GM18502 (cell line): ENCODE results near the gene UHRF1.
"Not testable (repeated sequence)": the region's sequence is repeated elsewhere in the genome, so short reads cannot be mapped to it uniquely, and the experiment has no call there.

Experiments
- ATAC-seq: cut with Tn5 transposase; IDR thresholded peaks from one replicate; pipeline ENCODE4 v1.9.1; 2021; ENCODE audit warnings: mild to moderate bottlenecking; ENCODE audit not compliant: unreplicated experiment, poor library complexity

UHRF1 gene

DNA sequence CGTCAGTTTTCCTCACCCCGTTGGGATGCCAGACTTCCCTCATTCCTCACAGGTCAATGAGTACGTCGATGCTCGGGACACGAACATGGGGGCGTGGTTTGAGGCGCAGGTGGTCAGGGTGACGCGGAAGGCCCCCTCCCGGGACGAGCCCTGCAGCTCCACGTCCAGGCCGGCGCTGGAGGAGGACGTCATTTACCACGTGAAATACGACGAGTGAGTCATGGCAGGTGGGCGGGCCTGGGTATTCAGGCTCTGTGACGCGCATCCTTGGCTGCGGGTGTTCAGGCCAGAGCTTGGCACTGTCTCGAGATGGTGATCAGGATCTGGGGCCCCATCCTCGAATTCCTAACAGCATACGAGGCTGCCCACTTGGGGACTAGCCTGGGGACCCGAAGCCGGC lies 21.4 kb downstream of the UHRF1 start:
- no peak for ATAC-seq

DNA sequence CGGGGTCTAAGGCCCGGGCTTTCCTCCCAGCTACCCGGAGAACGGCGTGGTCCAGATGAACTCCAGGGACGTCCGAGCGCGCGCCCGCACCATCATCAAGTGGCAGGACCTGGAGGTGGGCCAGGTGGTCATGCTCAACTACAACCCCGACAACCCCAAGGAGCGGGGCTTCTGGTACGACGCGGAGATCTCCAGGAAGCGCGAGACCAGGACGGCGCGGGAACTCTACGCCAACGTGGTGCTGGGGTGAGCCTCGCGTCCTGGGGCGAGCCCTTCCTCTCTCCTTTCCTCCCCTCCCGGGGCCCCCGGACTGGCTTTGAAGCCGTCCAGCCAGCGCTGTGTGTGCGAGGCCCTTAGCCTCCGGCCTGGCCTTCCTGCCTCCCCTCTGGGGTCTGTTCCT lies 23.4 kb downstream of the UHRF1 start:
- no peak for ATAC-seq

GRCh38 chr19:4933528-4933927 lies 24.2 kb downstream of the UHRF1 start:
- no peak for ATAC-seq

DNA sequence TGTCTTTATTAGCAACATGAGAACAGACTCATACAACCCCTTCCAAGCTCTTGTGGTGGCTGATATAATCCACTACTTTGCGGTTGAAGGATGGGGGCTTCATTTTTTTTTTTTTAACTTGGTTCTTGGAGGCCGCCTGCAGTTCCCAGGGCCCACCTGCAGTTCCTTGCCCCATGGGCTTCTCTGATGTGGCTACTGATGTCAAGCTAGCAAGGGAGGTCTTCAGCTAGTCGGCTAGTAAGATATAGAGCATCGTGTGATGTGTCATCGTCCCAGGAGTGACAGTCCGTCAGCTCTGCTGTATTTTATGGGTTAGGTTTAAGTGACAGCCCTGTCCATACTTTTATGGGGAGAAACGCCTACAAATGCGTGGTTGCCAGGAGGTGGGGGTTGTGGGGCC lies 26.1 kb downstream of the UHRF1 start:
- ATAC-seq, result no peak

DNA sequence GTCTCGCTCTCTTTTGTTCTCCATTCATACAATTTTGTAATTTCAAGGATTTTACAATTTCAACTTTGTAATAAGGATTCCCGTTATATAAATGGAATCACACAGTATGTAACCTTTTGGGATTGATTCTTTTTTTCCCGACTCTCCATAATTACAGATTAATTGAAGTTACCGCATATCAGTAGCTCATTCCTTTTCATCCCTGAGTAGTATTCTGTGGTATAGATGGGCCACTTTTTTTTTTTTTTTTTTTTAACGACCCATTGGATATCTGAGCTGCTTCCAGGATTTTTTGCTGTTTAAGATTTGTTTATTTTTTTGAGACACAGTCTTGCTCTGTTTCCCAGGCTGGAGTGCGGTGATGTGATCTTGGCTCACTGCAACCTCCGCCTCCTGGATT lies 27.8 kb downstream of the UHRF1 start:
- ATAC-seq, result no peak

DNA sequence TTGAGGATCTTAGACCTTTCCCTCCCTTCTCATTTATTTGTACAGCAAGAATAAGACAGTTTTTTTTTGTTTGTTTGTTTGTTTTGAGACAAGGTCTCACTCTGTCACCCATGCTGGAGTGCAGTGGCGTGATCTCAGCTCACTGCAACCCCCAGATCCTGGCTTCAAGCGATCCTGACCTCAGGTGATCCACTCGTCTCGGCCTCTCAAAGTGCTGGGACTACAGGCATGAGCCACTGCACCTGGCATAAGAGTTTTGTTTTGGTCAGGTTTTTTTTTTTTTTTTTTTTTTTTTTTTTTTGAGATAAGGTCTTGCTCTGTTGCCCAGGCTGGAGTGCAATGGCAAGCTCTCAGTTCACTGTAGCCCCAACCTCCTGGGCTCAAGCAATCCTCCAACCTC lies 29.2 kb downstream of the UHRF1 start:
- not testable (repeated sequence) for ATAC-seq

- no peak for ATAC-seq
Measured at GRCh38 chr19:4939466-4939865, 30.2 kb downstream of the UHRF1 start.

DNA sequence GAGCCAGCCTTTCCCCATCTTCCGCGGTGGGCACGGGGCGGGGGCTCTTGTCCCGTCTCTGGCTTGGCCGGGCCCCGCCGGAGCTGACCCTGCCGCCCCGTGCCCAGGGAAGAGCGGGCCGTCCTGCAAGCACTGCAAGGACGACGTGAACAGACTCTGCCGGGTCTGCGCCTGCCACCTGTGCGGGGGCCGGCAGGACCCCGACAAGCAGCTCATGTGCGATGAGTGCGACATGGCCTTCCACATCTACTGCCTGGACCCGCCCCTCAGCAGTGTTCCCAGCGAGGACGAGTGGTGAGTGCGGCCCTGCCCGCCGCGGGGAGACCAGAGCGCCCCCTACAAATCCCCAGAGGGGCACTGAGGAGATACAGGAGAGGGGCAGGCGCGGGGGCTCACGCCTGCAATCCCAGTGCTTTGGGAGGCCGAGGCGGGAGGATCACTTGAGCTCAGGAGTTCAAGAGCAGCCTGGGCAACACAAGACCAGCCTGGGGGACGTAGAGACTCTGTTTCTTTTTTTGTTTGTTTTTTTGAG lies 32.4 kb downstream of the UHRF1 start:
- not testable (repeated sequence) for ATAC-seq

DNA sequence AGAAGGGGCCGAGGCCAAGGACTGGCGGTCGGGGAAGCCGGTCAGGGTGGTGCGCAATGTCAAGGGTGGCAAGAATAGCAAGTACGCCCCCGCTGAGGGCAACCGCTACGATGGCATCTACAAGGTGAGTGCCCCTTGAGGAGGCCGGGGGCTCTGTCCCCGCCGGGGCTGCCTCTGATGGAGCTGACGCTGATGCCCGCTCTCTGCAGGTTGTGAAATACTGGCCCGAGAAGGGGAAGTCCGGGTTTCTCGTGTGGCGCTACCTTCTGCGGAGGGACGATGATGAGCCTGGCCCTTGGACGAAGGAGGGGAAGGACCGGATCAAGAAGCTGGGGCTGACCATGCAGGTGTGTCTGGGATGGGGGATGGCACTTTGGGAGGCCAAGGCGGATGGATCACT lies 41.3 kb downstream of the UHRF1 start:
- not testable (repeated sequence) for ATAC-seq

- ATAC-seq, result no peak
Measured at GRCh38 chr19:4951656-4952055, 42.4 kb downstream of the UHRF1 start.

GRCh38 chr19:4952945-4953344 lies 43.6 kb downstream of the UHRF1 start:
- no peak for ATAC-seq

DNA sequence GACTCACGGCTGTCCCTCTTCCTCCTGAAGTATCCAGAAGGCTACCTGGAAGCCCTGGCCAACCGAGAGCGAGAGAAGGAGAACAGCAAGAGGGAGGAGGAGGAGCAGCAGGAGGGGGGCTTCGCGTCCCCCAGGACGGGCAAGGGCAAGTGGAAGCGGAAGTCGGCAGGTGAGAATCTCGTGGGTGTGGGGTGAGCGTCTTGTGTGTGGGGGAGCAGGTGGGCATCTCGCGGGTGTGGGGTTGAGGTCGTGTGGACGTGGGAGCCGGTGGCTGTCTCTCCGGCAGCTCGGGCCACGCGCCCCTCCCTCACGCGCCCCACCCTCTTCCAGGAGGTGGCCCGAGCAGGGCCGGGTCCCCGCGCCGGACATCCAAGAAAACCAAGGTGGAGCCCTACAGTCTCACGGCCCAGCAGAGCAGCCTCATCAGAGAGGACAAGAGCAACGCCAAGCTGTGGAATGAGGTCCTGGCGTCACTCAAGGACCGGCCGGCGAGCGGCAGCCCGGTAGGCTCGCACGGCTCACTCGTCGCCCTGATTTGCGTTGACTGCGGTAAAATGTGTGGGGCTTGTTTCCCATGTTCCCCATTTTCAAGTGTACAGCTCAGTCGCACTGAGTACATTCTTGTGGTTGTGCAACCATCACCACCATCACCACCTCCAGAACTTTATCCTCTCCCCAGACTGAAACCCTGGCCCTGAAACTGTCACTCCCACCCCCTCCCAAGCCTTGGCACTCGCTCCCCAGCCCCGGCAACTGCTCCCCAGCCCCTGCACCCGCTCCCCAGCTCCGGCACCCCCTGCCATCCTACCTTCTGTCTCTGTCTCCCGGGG lies 45.2 kb downstream of the UHRF1 start:
- not testable (repeated sequence) for ATAC-seq

- ATAC-seq, result no peak
Measured at GRCh38 chr19:4955274-4955673, 46.0 kb downstream of the UHRF1 start.

DNA sequence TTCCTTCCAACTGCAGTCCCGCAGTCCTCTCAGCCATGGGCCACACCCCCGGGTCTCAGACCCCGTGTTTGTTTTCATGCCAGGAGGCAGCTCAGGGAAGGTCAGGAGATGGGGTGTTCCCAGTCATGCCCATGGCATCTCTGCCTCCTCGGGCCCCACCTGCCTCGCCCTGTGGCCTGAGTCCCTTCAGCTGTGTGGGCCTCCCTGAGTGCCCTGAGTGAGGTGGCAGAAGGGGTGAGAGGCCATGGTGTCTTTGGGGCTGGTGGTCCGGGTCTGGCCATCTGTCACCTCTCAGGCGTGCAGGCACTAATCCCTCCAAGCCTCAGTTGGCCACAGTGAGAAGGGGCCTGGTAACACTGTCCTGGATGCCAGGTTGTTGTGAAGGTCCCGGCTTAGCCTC lies 48.7 kb downstream of the UHRF1 start:
- ATAC-seq, result no peak

GRCh38 chr19:4962085-4962619 lies 52.9 kb downstream of the UHRF1 start:
- ATAC-seq, result no peak

GRCh38 chr19:4965061-4965460 lies 55.8 kb downstream of the UHRF1 start:
- no peak for ATAC-seq

- ATAC-seq, result no peak
Measured at GRCh38 chr19:4966591-4966990, 57.3 kb downstream of the UHRF1 start.

DNA sequence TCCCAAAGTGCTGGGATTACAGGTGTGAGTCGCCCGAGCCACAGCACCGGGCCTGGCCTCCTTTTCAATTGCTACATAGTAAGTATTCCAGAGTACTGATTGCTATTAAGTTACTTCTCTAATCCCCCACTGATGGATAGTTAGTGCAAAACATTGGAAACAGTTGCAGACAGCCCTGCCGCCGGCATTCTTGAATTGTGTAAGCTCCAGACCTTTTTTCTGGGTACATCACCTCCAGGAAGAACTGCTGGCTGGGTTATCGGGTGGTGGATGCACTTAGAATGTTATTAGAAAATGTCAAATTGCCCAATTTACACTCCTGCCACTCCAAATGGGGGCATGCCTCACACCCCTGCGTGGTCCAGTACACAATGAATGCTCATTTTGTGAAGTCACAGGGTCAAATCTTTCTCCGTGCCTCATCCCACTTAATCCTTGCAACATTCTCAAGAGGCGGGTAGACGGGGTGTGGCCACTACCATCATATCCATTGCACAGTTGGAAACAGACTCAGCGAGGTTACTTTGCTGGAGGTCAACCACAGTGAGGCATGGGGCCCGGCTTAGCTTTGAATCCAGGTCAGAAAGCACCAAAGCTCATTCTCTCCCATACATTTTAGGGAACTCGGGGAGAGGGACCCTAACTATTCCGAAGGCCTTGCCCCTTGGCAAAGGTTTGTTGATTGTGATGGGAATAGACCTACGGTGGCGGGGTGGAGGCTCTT lies 58.6 kb downstream of the UHRF1 start:
- ATAC-seq, result no peak

DNA sequence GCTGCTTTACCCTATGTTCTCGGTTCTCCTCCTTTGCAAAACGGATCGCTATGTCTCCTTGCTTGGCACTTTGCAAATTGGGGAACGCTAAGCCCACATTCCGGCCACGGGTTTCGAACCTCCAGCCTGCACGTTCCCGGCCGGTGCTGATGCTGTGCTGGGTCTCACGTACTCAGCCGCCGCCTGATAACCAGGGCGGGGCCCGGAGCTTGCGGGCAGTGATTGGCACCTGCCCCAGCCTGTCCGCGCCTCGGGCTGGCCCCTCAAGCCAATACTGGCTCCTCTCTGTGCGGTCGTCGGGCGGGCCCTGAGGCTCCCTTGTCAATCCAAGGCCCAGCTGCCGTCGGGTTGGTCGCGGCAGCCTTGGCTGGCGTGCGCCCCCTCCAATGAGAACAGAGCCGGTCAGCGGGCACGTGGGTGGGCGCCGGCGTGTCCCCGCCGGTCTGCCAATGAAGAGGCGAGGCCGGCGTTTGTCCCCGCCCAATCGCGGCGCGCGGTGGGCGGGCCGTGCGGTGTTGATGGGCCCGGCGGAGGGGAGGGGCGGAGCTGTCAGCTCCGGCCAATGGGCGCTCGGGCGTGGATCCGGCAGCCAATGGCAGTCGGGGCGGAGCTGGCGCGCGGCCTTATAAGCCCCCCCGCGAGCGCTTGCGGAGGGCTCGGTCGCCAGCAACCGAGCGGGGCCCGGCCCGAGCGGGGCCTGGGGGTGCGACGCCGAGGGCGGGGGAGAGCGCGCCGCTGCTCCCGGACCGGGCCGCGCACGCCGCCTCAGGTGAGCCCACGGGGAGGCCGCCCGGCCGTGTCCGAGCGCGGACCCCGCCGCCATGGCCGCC lies 59.4 kb downstream of the UHRF1 start, which contains the start of gene KDM4B:
TSS of gene KDM4B (plus strand) at position 652 of the 830 bp plus-strand sequence. CDS start 63,778 bp downstream, outside the sequence.
- ATAC-seq, result peak; percentile 91

DNA sequence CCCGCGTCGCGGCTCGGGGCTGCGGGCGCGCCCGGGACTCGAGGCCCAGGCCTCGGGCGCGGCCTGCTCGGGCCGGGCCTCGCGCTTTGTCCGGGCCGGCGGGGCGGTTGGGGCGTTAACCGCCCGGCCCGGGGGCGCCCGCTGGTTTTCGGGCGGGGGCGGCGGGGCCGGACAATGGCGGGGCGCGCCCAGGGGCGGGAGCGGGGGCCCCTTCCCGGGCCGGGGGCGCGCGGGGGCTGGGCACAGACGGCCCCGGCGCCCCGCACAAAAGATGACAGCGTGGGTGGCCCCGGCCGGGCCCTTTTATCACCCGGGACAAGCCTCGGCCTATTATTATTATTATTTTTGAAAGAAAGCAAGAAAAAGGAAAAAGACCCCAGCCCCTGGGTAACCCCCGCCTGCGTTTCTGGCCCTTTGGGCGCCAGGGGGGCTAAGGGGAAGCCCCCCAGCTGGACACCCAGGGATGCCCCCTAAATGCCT lies 60.0 kb downstream of the UHRF1 start:
- no peak for ATAC-seq
